SK-N-SH (cell line): ENCODE results near the gene TMEM169.

ENCODE experiments used
- RAD21 ChIP-seq: IDR thresholded peaks from 2 replicates; pipeline ENCODE4 v1.6.1; 2012; ENCODE audit warnings: mild to moderate bottlenecking, low read length
- REST ChIP-seq: IDR thresholded peaks from 2 replicates; pipeline ENCODE4 v1.6.1; 2012; ENCODE audit warnings: mild to moderate bottlenecking, low read depth, low read length, moderate library complexity

- no peak for TF ChIP-seq RAD21
- no peak for TF ChIP-seq REST
These were observed 65.7 kb downstream of the TMEM169 start for GRCh38 chr2:216147172-216148131.
